Activated CD4-positive, alpha-beta T cell treated with anti-CD3 and anti-CD28 coated beads, Interleukin-2, amount 50 U/mL, for 16 hours (primary cell): ENCODE results near the gene GGCX.
"Not testable (repeated sequence)": the region's sequence is repeated elsewhere in the genome, so short reads cannot be mapped to it uniquely, and the experiment has no call there.

Source experiments
- DNase-seq: peaks from one replicate; pipeline ENCODE4 v3.0.0-alpha.2; 2020

GGCX gene

GRCh38 chr2:85593023-85593422 lies 31.7 kb upstream of the GGCX start:
- no peak for DNase-seq

- not testable (repeated sequence) for DNase-seq
These were observed 31.0 kb upstream of the GGCX start for GRCh38 chr2:85592299-85592698.

GRCh38 chr2:85591563-85591962 lies 30.3 kb upstream of the GGCX start:
- no peak for DNase-seq

- DNase-seq, result no peak
These were observed 29.7 kb upstream of the GGCX start for GRCh38 chr2:85590950-85591349.

- no peak for DNase-seq
These were observed 28.9 kb upstream of the GGCX start for GRCh38 chr2:85589982-85590791.

GRCh38 chr2:85589181-85589580 lies 27.9 kb upstream of the GGCX start:
- no peak for DNase-seq

GRCh38 chr2:85588645-85589044 lies 27.4 kb upstream of the GGCX start:
- DNase-seq, result no peak

- no peak for DNase-seq
These were observed 26.9 kb upstream of the GGCX start for GRCh38 chr2:85588236-85588635.

GRCh38 chr2:85585781-85586105 lies 24.4 kb upstream of the GGCX start:
- DNase-seq, result no peak

GRCh38 chr2:85584857-85585780 lies 23.8 kb upstream of the GGCX start:
- DNase-seq, result peak; percentile 46

GRCh38 chr2:85584354-85584856 lies 23.1 kb upstream of the GGCX start, which contains the start of gene VAMP5:
TSS of gene VAMP5 (plus strand) at chr2:85584431. CDS start at chr2:85584491, 60 bp downstream.
- no peak for DNase-seq

- DNase-seq, result peak; percentile 40
These were observed 22.5 kb upstream of the GGCX start for GRCh38 chr2:85583667-85584353.

- DNase-seq, result no peak
These were observed 21.2 kb upstream of the GGCX start for GRCh38 chr2:85582492-85582891.

- no peak for DNase-seq
These were observed 18.9 kb upstream of the GGCX start for GRCh38 chr2:85580206-85580605.

- DNase-seq, result no peak
These were observed 18.1 kb upstream of the GGCX start for GRCh38 chr2:85579266-85579935.

GRCh38 chr2:85578243-85579180 lies 17.2 kb upstream of the GGCX start:
- peak; percentile 29 for DNase-seq

GRCh38 chr2:85577386-85578242 lies 16.3 kb upstream of the GGCX start, which contains the start of gene VAMP8:
TSS of gene VAMP8 (plus strand) at chr2:85577586. CDS start at chr2:85577647, 61 bp downstream.
- peak; percentile 59 for DNase-seq

- no peak for DNase-seq
These were observed 15.7 kb upstream of the GGCX start for GRCh38 chr2:85577063-85577385.

GRCh38 chr2:85575739-85576138 lies 14.4 kb upstream of the GGCX start:
- no peak for DNase-seq

GRCh38 chr2:85566265-85566664 lies 5.0 kb upstream of the GGCX start:
- no peak for DNase-seq
